C4-2B (cell line): ENCODE data around the gene TGFBR2.

Source experiments
- ZFX ChIP-seq: fragments of 450-650 bp; IDR thresholded peaks from 2 replicates; pipeline ENCODE4 v1.6.1; 2017
- TF ChIP-seq, protein P1 (sequence below): fragments of 450-650 bp; conservative IDR thresholded peaks from 2 replicates; pipeline ENCODE4 v1.5.1; 2017; ENCODE audit warnings: mild to moderate bottlenecking

DNA sequence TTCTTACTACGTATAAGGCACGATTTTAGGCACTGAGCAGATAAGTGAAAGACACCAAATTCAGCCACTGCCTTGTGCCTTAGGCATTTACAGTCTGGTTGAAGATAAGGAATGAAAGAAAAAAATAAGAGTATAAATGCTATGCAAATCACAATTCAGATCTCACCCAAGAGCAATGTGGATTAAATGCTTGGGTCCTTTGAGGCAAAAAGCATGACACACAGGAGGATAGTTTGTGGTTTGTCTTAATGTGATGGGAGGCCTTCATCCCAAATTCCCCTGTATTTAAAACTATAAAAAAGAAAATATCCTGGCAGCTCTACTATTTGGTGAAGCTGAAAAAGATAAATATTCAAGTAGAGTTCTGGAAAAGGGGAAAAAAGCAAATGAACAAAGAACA, 79.8 kb downstream of the TGFBR2 start:
- TF ChIP-seq, protein P1, sequence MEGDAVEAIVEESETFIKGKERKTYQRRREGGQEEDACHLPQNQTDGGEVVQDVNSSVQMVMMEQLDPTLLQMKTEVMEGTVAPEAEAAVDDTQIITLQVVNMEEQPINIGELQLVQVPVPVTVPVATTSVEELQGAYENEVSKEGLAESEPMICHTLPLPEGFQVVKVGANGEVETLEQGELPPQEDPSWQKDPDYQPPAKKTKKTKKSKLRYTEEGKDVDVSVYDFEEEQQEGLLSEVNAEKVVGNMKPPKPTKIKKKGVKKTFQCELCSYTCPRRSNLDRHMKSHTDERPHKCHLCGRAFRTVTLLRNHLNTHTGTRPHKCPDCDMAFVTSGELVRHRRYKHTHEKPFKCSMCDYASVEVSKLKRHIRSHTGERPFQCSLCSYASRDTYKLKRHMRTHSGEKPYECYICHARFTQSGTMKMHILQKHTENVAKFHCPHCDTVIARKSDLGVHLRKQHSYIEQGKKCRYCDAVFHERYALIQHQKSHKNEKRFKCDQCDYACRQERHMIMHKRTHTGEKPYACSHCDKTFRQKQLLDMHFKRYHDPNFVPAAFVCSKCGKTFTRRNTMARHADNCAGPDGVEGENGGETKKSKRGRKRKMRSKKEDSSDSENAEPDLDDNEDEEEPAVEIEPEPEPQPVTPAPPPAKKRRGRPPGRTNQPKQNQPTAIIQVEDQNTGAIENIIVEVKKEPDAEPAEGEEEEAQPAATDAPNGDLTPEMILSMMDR: no peak
- no peak for TF ChIP-seq ZFX
